Transverse colon (tissue), 4 donors: ENCODE results near the gene SLC19A1.

Experiments used
- CTCF ChIP-seq, 5 experiments: fragments of 200-600 bp in 3 of 5; fragments of 450-650 bp in 2 of 5; sonication (generic) in 3 of 5; IDR thresholded peaks; 1 replicate in 2 of 5; 2 replicates in 3 of 5; pipeline ENCODE4 v1.5.1; 2016 to 2017; ENCODE audit warnings: antibody characterized with exemption in 5 of 5, inconsistent platforms in 3 of 5, mild to moderate bottlenecking in 2 of 5, moderate library complexity in 1 of 5
- EP300 ChIP-seq: sonication (generic); formaldehyde crosslinking; IDR thresholded peaks from one replicate; pipeline ENCODE4 v1.6.1; 2017; ENCODE audit warnings: antibody characterized with exemption, low read depth
- POLR2A ChIP-seq: fragments of 450-650 bp; IDR thresholded peaks from one replicate; pipeline ENCODE4 v1.6.1; 2016; ENCODE audit warnings: antibody characterized with exemption, mild to moderate bottlenecking, moderate library complexity
- POLR2AphosphoS5 ChIP-seq, 3 donors: sonication (generic); formaldehyde crosslinking; IDR thresholded peaks; one replicate each; pipeline ENCODE4 v1.6.1; 2016; ENCODE audit warnings: antibody characterized with exemption in 3 of 3

- TF ChIP-seq CTCF (IDR thresholded peaks at IDR 0.05): no peak
- no peak for TF ChIP-seq POLR2A
- no peak for TF ChIP-seq POLR2AphosphoS5 (IDR thresholded peaks at IDR 0.05)
- no peak for TF ChIP-seq EP300
Measured at GRCh38 chr21:45487891-45488600, 54.2 kb downstream of the SLC19A1 start.
